Pancreas (tissue), 10 donors: ENCODE results near the gene OR7C1. TPM values are rescaled to one million over a fixed set of nuclear protein-coding genes. Genes with fewer than 3 reads are reported as not detected.

ENCODE experiments used
- ATAC-seq, 4 donors: fragments of 200-7000 bp; cut with Tn5 transposase; one replicate each; pipeline versions ENCODE4 v1.8.0 to v1.9.1; 2020; ENCODE audit warnings: mild to moderate bottlenecking in 4 of 4, moderate library complexity in 4 of 4
- DNase-seq, 6 donors: peaks; one replicate each; pipeline ENCODE4 v3.0.0-alpha.2; 2020
- FAIRE-seq: peaks from 2 replicates; lab custom pipeline; 2012; peaks lifted over from hg19 to GRCh38; lab: Jason Lieb, UNC
- H3K27ac ChIP-seq, 4 donors: fragments of 200-600 bp; sonication (generic); 1 replicate in 3 of 4; 2 replicates in 1 of 4; pipeline versions ENCODE4 v1.5.0 to v1.8.0; 2020
- H3K27me3 ChIP-seq, 4 donors: fragments of 200-600 bp; one replicate each; pipeline ENCODE4 v1.8.0; 2021
- H3K36me3 ChIP-seq, 3 donors: fragments of 200-600 bp; sonication (generic) in 1 of 3; one replicate each; pipeline versions ENCODE4 v1.5.0 to v1.8.0; 2020 to 2021
- H3K4me1 ChIP-seq, 3 donors: fragments of 200-600 bp; one replicate each; pipeline ENCODE4 v1.8.0; 2021
- H3K4me3 ChIP-seq, 4 donors: fragments of 200-600 bp; sonication (generic) in 2 of 4; one replicate each; pipeline versions ENCODE4 v1.5.0 to v1.8.0; 2020 to 2021
- H3K9me3 ChIP-seq, 4 donors: fragments of 200-600 bp; one replicate each; pipeline ENCODE4 v1.8.0; 2021
- CTCF ChIP-seq, 4 donors: fragments of 200-600 bp; sonication (generic) in 3 of 4; IDR thresholded peaks; one replicate each; pipeline versions ENCODE4 v1.5.0 to v1.8.0; 2021; ENCODE audit warnings: antibody characterized with exemption in 4 of 4
- WGBS, 2 donors: extraction: QIAGEN DNeasy Blood & Tissue Kit; methylation state at CpG; one replicate each; pipeline ENCODE4 v1.1.7; 2013; 5-methylcytosine and 5-hydroxymethylcytosine counted together
- intact Hi-C, 3 donors: fragments of 100-400 bp; cut with DNase I; formaldehyde crosslinking; loops; one replicate each; pipeline versions ENCODE4 v1.11.1 to v1.14.2; 2022
- polyA plus RNA-seq, 2 donors: library from polyadenylated mRNA; stranded (reverse); fragments of 200-250 nt; gene quantifications; one replicate each; pipeline ENCODE4 v1.2.3, GENCODE V29; 2013
- total RNA-seq, 6 donors: library from RNA; stranded (reverse); fragmentation: NEBNext Ultra II Directional in 4 of 6; extraction: Animal tissue kit (Norgen Biotek cat#: 25700) in 4 of 6; gene quantifications; one replicate each; pipeline versions ENCODE4 v1.2.1 to v1.2.4, GENCODE V29; 2021 to 2023
- donor health status: healthy with polysubstance abuse.
- donor health status: DM: no; HTN: no; CAD: no; lungs with moderate emphysema.
- donor health status: DM: no; HTN: no; CAD: no.
- donor health status: control.
- donor health status: control.
- donor health status: Bipolar disorder and iron deficiency.
- donor health status: DM: yes; HTN: yes; CAD: no.
- donor health status: DM: no; HTN: no; CAD: no.
- donor health status: DM: no; HTN: no; CAD: no.
- donor health status: DM: yes; HTN: yes; CAD: no.

Gene OR7C1
- total and polyA plus RNA-seq, 8 donors = 0.03 TPM; not detected in 7

- H3K9me3 ChIP-seq = no peaks in the 10 kb centered on the region
- no peak for ATAC-seq
- no peak for FAIRE-seq
- no peak for DNase-seq
- H3K36me3 ChIP-seq = no peaks in the 10 kb centered on the region
- 85 to 90% methylated on average over 2 of the region's 2 CpGs for WGBS, 2 donors
- TF ChIP-seq CTCF (IDR thresholded peaks at IDR 0.05) = no peak
- no peaks in the 10 kb centered on the region for H3K4me1 ChIP-seq
- H3K27ac ChIP-seq = no peak overlapping the region
- no peaks in the 10 kb centered on the region for H3K27me3 ChIP-seq
- intact Hi-C loops = no loop called here
- H3K4me3 ChIP-seq = no peak overlapping the region
Measured at GRCh38 chr19:14762111-14762510, 72.9 kb downstream of the OR7C1 start.

- DNase-seq = no peak
- no peak for TF ChIP-seq CTCF (IDR thresholded peaks at IDR 0.05)
- ATAC-seq = no peak
- intact Hi-C loops = no loop called here
- H3K36me3 ChIP-seq = no peaks in the 10 kb centered on the region
- 52 to 54% methylated on average over 5 of the region's 5 CpGs for WGBS, 2 donors
- H3K4me1 ChIP-seq = no peaks in the 10 kb centered on the region
- H3K9me3 ChIP-seq = no peaks in the 10 kb centered on the region
- H3K4me3 ChIP-seq = no peak overlapping the region
- no peak for FAIRE-seq
- no peak overlapping the region for H3K27ac ChIP-seq
- no peaks in the 10 kb centered on the region for H3K27me3 ChIP-seq
Measured at GRCh38 chr19:14761607-14762006, 73.4 kb downstream of the OR7C1 start.

GRCh38 chr19:14758816-14759215 is 76.2 kb downstream of the OR7C1 start:
- Histone ChIP-seq H3K36me3 (no peaks in the 10 kb centered on the region), H3K27ac (no peak overlapping the region), H3K27me3 (no peaks in the 10 kb centered on the region), H3K4me3 (peak overlapping the region in 1 of 4 donors; percentile 4), H3K9me3 (no peaks in the 10 kb centered on the region), H3K4me1 (no peaks in the 10 kb centered on the region)
- DNase-seq (no peak), FAIRE-seq (no peak), ATAC-seq (peak in 3 of 4 donors; percentile 74 to 86 (median 79))
- WGBS, 2 donors = 14 to 15% methylated on average over 15 to 16 of the region's 16 CpGs
- intact Hi-C loops = no loop called here
- TF ChIP-seq CTCF (IDR thresholded peaks at IDR 0.05) = no peak

- 71 to 73% methylated on average over 6 of the region's 6 CpGs for WGBS, 2 donors
- Histone ChIP-seq H3K4me3 (no peak overlapping the region), H3K27ac (no peak overlapping the region), H3K4me1 (no peaks in the 10 kb centered on the region), H3K27me3 (no peaks in the 10 kb centered on the region), H3K36me3 (no peaks in the 10 kb centered on the region), H3K9me3 (no peaks in the 10 kb centered on the region)
- DNase-seq (no peak), ATAC-seq (no peak), FAIRE-seq (no peak)
- no peak for TF ChIP-seq CTCF (IDR thresholded peaks at IDR 0.05)
- intact Hi-C loops = no loop called here
Measured at GRCh38 chr19:14748601-14749000, 86.4 kb downstream of the OR7C1 start.

Other genes with a start within 250 kb of the OR7C1 start
- gene ADGRE3, start 160.3 kb downstream of the OR7C1 start, total RNA-seq = under 1 TPM in 2 of 6 donors, not detected in 4; 0.41 to 0.83 TPM
- not detected for gene ADGRE3, start 160.3 kb downstream of the OR7C1 start, polyA plus RNA-seq
- 1 to 10 TPM; 5.4 to 9.9 (median 7.6) TPM for gene ZNF333, start 145.1 kb downstream of the OR7C1 start, total RNA-seq
- 10 to 100 TPM; 10.4 to 14.4 TPM for gene ZNF333, start 145.1 kb downstream of the OR7C1 start, polyA plus RNA-seq
- 1 to 10 TPM in 2 of 6 donors, under 1 TPM in 4; 0.31 to 4.5 (median 0.83) TPM for gene ADGRE2, start 56.6 kb downstream of the OR7C1 start, total RNA-seq
- under 1 TPM; 0.31 to 0.65 TPM for gene ADGRE2, start 56.6 kb downstream of the OR7C1 start, polyA plus RNA-seq
- gene OR7A5, start within 50 bp of the OR7C1 start, total RNA-seq = not detected
- not detected for gene OR7A5, start within 50 bp of the OR7C1 start, polyA plus RNA-seq
- not detected for gene OR7A10, start 13.7 kb upstream of the OR7C1 start, total RNA-seq
- not detected for gene OR7A10, start 13.7 kb upstream of the OR7C1 start, polyA plus RNA-seq
- gene OR7A17, start 50.9 kb upstream of the OR7C1 start, total RNA-seq = not detected
- gene OR7A17, start 50.9 kb upstream of the OR7C1 start, polyA plus RNA-seq = not detected
- gene OR7C2, start 106.3 kb upstream of the OR7C1 start, total RNA-seq = not detected
- not detected for gene OR7C2, start 106.3 kb upstream of the OR7C1 start, polyA plus RNA-seq
- under 1 TPM in 2 of 6 donors, not detected in 4; 0.15 to 0.38 TPM for gene SLC1A6, start 144.7 kb upstream of the OR7C1 start, total RNA-seq
- under 1 TPM in 1 of 2 donors, not detected in 1; 0.23 TPM for gene SLC1A6, start 144.7 kb upstream of the OR7C1 start, polyA plus RNA-seq
- gene CASP14, start 214.3 kb upstream of the OR7C1 start, total RNA-seq = under 1 TPM in 3 of 6 donors, not detected in 3; 0.14 to 0.25 (median 0.14) TPM
- gene CASP14, start 214.3 kb upstream of the OR7C1 start, polyA plus RNA-seq = under 1 TPM; 0.04 to 0.73 TPM
- gene OR1I1, start 247.0 kb upstream of the OR7C1 start, total RNA-seq = not detected
- not detected for gene OR1I1, start 247.0 kb upstream of the OR7C1 start, polyA plus RNA-seq